ENCODE measurements around the gene KRT75. TPM values are rescaled to one million over a fixed set of nuclear protein-coding genes. Genes with fewer than 3 reads are reported as not detected.

Gene KRT75
- total and polyA plus RNA-seq, 2 of the 13 experiments (the other 11 are each of a cell fraction or from before 2014, with no cell fraction given): not detected

DNA sequence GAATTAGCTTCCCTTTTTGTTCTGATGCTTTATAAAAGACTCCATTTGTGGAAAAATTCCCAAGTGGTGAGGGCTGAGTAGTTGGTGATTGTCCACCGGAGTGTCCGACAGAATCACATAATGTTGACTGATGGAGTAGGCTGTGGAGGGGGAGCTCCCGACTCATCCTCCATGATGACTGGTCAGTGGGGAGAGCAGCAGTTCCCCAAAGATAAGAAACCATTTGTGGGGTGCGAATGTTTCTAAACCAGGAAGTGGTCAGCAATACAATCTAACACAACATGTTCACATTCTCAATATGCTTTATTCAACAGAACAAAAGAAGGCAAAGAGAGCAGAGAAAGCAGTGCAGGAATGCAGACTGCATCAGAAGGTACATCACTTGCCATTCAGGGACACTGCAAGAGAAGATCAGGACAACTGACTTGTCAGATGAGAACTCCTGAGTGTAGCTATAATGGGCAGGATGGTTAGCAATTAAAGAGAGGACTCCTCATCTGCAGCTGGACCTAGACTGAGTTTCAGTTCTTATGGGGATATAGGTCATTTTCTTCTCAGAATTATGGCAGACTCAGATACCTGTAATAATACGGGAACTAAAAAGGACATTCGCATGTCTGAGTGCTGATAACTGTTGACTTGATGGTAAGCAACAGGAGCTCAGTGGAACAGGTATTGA, 12.3 kb upstream of the KRT75 start:
- no TSS peak for BruUV-seq (replicated peaks)
- Histone ChIP-seq H4K20me1 (ENCODE audit: insufficient read depth, low read length) (no peaks in the 10 kb centered on the region), H2AFZ (ENCODE audit: low read length) (no peak overlapping the region), H3K4me1 (ENCODE audit: insufficient read depth, low read length) (peaks cover 4% of the 10 kb centered on the region), H3K36me3 (replicated peaks in 1 of 2; ENCODE audit: control insufficient read depth in 1 of 2, insufficient read depth in 2 of 2, low read length in 2 of 2) (no peaks in the 10 kb centered on the region), H3K4me2 (ENCODE audit: low read depth, low read length) (no peak overlapping the region), H3K9me3 (ENCODE audit: low read length) (no peaks in the 10 kb centered on the region), H3K27ac (ENCODE audit: extremely low read length, insufficient read depth, low read length) (no peak overlapping the region), H3K4me3 (replicated peaks in 1 of 3; ENCODE audit: insufficient read depth in 1 of 3, low read depth in 2 of 3, low read length in 3 of 3) (no peak overlapping the region), H3K9ac (ENCODE audit: insufficient read depth, low read depth, low read length) (no peak overlapping the region), H3K27me3 (ENCODE audit: control insufficient read depth in 1 of 2, insufficient read depth in 2 of 2, low read length in 2 of 2) (peaks cover 0 to 4% of the 10 kb centered on the region in 2 experiments; a peak in 1 of 5 replicates), H3K79me2 (ENCODE audit: insufficient read depth, low read length) (no peaks in the 10 kb centered on the region)
- no peak for ATAC-seq
- ChIA-PET CTCF (ENCODE audit: low intra/inter-chr PET ratio, low total read pairs) (no interaction called here), POLR2A (no interaction called here)
- intact Hi-C loops (cut with micrococcal nuclease; ENCODE audit: unreplicated experiment) (no loop called here), in situ Hi-C loops (cut with HindIII; ENCODE audit: extremely low pct_ligation_motif_present, low pct_unique_long_range_greater_than_20kb) (no loop called here)
- FAIRE-seq: no peak
- 59% methylated on average over 6 of the region's 6 CpGs for WGBS (ENCODE audit: low lambda C conversion rate)
- DNase-seq (ENCODE audit: low spot score): no peak
- TF ChIP-seq ZNF883 (CRISPR knock-in tag; IDR thresholded peaks at IDR 0.05; ENCODE audit: not compliant biosample characterization) (no peak), TAF1 (CRISPR knock-in tag; IDR thresholded peaks at IDR 0.05) (no peak)

DNA sequence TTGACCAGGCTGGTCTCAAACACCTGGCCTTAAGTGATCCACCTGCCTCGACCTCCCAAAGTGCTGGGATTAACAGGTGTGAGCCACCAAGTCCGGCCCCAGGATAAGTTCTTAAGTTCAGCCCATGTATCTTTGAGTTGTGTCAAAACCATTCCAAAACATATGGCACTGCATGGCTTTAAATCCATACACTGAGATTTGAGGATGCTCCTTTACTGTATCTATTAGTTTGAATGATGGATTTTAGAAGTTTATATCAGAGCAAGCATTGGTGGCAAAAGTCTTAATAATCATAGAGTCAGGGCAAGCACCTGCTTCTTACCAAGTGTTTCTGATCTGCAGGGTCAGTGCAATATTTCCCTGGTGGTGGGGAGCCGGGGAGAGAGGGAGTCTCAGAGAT, 11.7 kb upstream of the KRT75 start:
- DNase-seq (ENCODE audit: low spot score) (no peak), ATAC-seq (no peak), FAIRE-seq (no peak)
- Histone ChIP-seq H3K79me2 (ENCODE audit: insufficient read depth, low read length) (no peaks in the 10 kb centered on the region), H3K4me2 (ENCODE audit: low read depth, low read length) (no peak overlapping the region), H3K27me3 (ENCODE audit: control insufficient read depth in 1 of 2, insufficient read depth in 2 of 2, low read length in 2 of 2) (peaks cover 0 to 4% of the 10 kb centered on the region in 2 experiments; a peak in 1 of 5 replicates), H3K4me1 (ENCODE audit: insufficient read depth, low read length) (peaks cover 11% of the 10 kb centered on the region), H3K9me3 (ENCODE audit: low read length) (no peaks in the 10 kb centered on the region), H3K4me3 (replicated peaks in 1 of 3; ENCODE audit: insufficient read depth in 1 of 3, low read depth in 2 of 3, low read length in 3 of 3) (no peak overlapping the region), H4K20me1 (ENCODE audit: insufficient read depth, low read length) (no peaks in the 10 kb centered on the region), H3K9ac (ENCODE audit: insufficient read depth, low read depth, low read length) (no peak overlapping the region), H3K27ac (ENCODE audit: extremely low read length, insufficient read depth, low read length) (no peak overlapping the region), H2AFZ (ENCODE audit: low read length) (no peak overlapping the region), H3K36me3 (replicated peaks in 1 of 2; ENCODE audit: control insufficient read depth in 1 of 2, insufficient read depth in 2 of 2, low read length in 2 of 2) (no peaks in the 10 kb centered on the region)
- 0% methylated on average over 3 of the region's 3 CpGs for WGBS (ENCODE audit: low lambda C conversion rate)
- TF ChIP-seq SETDB1 (CRISPR knock-in tag; IDR thresholded peaks at IDR 0.05; ENCODE audit: borderline replicate concordance): no peak
- no peak for TF ChIP-seq ZNF772 (CRISPR knock-in tag; IDR thresholded peaks at IDR 0.05)
- TF ChIP-seq SIN3B (IDR thresholded peaks at IDR 0.05; ENCODE audit: low read length): no peak
- TF ChIP-seq TGIF2 (CRISPR knock-in tag; IDR thresholded peaks at IDR 0.05): no peak
- no peak for TF ChIP-seq ZBTB21 (CRISPR knock-in tag; IDR thresholded peaks at IDR 0.05)
- no peak for TF ChIP-seq ZNF883 (CRISPR knock-in tag; IDR thresholded peaks at IDR 0.05; ENCODE audit: not compliant biosample characterization)
- TF ChIP-seq ZFP37 (CRISPR knock-in tag; IDR thresholded peaks at IDR 0.05; ENCODE audit: borderline replicate concordance): no peak
- no peak for TF ChIP-seq ZMYM2 (CRISPR knock-in tag; IDR thresholded peaks at IDR 0.05)
- no peak for TF ChIP-seq GFI1 (CRISPR knock-in tag; IDR thresholded peaks at IDR 0.05; ENCODE audit: borderline replicate concordance)
- TF ChIP-seq ZBTB49 (CRISPR knock-in tag; IDR thresholded peaks at IDR 0.05; ENCODE audit: borderline replicate concordance): no peak
- no peak for TF ChIP-seq ZNF569 (CRISPR knock-in tag; IDR thresholded peaks at IDR 0.05; ENCODE audit: borderline replicate concordance)
- TF ChIP-seq ZNF598 (CRISPR knock-in tag; IDR thresholded peaks at IDR 0.05; ENCODE audit: borderline replicate concordance): no peak
- TF ChIP-seq ZMAT3 (CRISPR knock-in tag; conservative IDR thresholded peaks at IDR 0.05): no peak
- TF ChIP-seq ZNF446 (CRISPR knock-in tag; IDR thresholded peaks at IDR 0.05): no peak
- no peak for TF ChIP-seq TAF1 (CRISPR knock-in tag; IDR thresholded peaks at IDR 0.05)
- TF ChIP-seq ZNF816 (CRISPR knock-in tag; IDR thresholded peaks at IDR 0.05; ENCODE audit: borderline replicate concordance): no peak
- TF ChIP-seq HNRNPH1 (optimal IDR thresholded peaks at IDR 0.05; ENCODE audit: low read depth, low read length): no peak
- TF ChIP-seq MEIS1 (CRISPR knock-in tag; IDR thresholded peaks at IDR 0.05; ENCODE audit: borderline replicate concordance): no peak
- POLR2A ChIA-PET: no interaction called here
- CTCF ChIA-PET (ENCODE audit: low intra/inter-chr PET ratio, low total read pairs): no interaction called here
- intact Hi-C loops (cut with micrococcal nuclease; ENCODE audit: unreplicated experiment) (no loop called here), in situ Hi-C loops (cut with HindIII; ENCODE audit: extremely low pct_ligation_motif_present, low pct_unique_long_range_greater_than_20kb) (no loop called here)
- BruUV-seq (replicated peaks): no TSS peak
